Measurements from ENCODE around the gene CTPS1.

- TF ChIP-seq EP300 (IDR thresholded peaks at IDR 0.05) (no peak), CTCF (IDR thresholded peaks at IDR 0.05) (no peak), POLR2A (IDR thresholded peaks at IDR 0.05) (no peak)
Observed at GRCh38 chr1:40931601-40932000, 47.9 kb upstream of the CTPS1 start.
